Measurements from ENCODE around the gene EFEMP2.

Gene EFEMP2

DNA sequence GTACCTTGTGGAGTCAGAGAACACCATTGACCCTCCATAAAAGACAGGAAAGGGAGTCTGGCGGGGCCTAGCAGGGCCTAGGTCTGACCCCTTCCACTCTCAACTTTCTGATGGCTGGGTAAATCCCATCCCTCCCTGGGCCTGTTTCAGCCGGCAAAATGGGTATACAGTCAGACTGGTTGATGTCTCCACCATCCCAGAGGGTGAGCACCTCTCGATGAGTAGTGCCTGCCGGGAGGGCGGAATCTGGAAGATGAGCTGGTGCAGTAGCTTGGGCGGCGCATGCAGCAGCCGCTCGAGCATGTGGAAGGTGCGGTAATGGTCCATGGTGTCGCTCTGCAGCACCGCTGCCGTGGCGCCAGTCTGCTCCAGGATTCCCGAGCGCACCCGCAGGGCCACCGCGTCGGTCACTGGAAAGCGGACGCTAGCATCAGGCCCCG lies 15.1 kb upstream of the EFEMP2 start:
- TF ChIP-seq CTCF (conservative IDR thresholded peaks at IDR 0.05; ENCODE audit: low read length) = no peak
- H3K4me3 ChIP-seq (ENCODE audit: low read length) = peak overlapping the region; percentile 93
- DNase-seq (ENCODE audit: low read depth) = peak; percentile 40

- DNase-seq (ENCODE audit: low read depth) = no peak
- H3K4me3 ChIP-seq (ENCODE audit: low read length) = peak overlapping the region; percentile 93
- TF ChIP-seq CTCF (conservative IDR thresholded peaks at IDR 0.05; ENCODE audit: low read length) = no peak
Observed at GRCh38 chr11:65886826-65887722, 14.5 kb upstream of the EFEMP2 start.

- H3K4me3 ChIP-seq (ENCODE audit: low read length) = no peak overlapping the region
- no peak for DNase-seq (ENCODE audit: low read depth)
- TF ChIP-seq CTCF (conservative IDR thresholded peaks at IDR 0.05; ENCODE audit: low read length) = no peak
Observed at GRCh38 chr11:65885808-65886536, 13.4 kb upstream of the EFEMP2 start.

GRCh38 chr11:65885231-65885630 lies 12.6 kb upstream of the EFEMP2 start:
- no peak for DNase-seq (ENCODE audit: low read depth)
- no peak overlapping the region for H3K4me3 ChIP-seq (ENCODE audit: low read length)
- TF ChIP-seq CTCF (conservative IDR thresholded peaks at IDR 0.05; ENCODE audit: low read length) = no peak

- no peak overlapping the region for H3K4me3 ChIP-seq (ENCODE audit: low read length)
- DNase-seq (ENCODE audit: low read depth) = peak; percentile 67
- peak; percentile 98 for TF ChIP-seq CTCF (conservative IDR thresholded peaks at IDR 0.05; ENCODE audit: low read length)
Observed at GRCh38 chr11:65884716-65885092, 12.1 kb upstream of the EFEMP2 start.

GRCh38 chr11:65883786-65884715 lies 11.5 kb upstream of the EFEMP2 start:
- no peak for TF ChIP-seq CTCF (conservative IDR thresholded peaks at IDR 0.05; ENCODE audit: low read length)
- H3K4me3 ChIP-seq (ENCODE audit: low read length) = no peak overlapping the region
- no peak for DNase-seq (ENCODE audit: low read depth)

Measured in AG10803 (cell line).